ENCODE measurements around the gene YY1.

GRCh38 chr14:100288382-100289185 is 49.6 kb downstream of the YY1 start:
- no peak for TF ChIP-seq CTCF (IDR thresholded peaks at IDR 0.05)
- no peak for TF ChIP-seq POLR2AphosphoS5 (IDR thresholded peaks at IDR 0.05)
- no peak for TF ChIP-seq POLR2A (IDR thresholded peaks at IDR 0.05)
- no peak for TF ChIP-seq EP300 (IDR thresholded peaks at IDR 0.05; ENCODE audit: low read depth)
